ENCODE data around the gene AP2A2.
"Not testable (repeated sequence)": the region's sequence is repeated elsewhere in the genome, so short reads cannot be mapped to it uniquely, and the experiment has no call there.

Gene AP2A2

GRCh38 chr11:955154-956063 lies 29.7 kb downstream of the AP2A2 start:
- DNase-seq: no peak

GRCh38 chr11:957212-957920 lies 31.7 kb downstream of the AP2A2 start:
- DNase-seq: no peak

GRCh38 chr11:958101-958500 lies 32.4 kb downstream of the AP2A2 start:
- DNase-seq: no peak

- no peak for DNase-seq
These were observed 33.4 kb downstream of the AP2A2 start for GRCh38 chr11:959027-959426.

- no peak for DNase-seq
These were observed 33.9 kb downstream of the AP2A2 start for GRCh38 chr11:959608-960007.

GRCh38 chr11:961310-961920 lies 35.7 kb downstream of the AP2A2 start:
- not testable (repeated sequence) for DNase-seq

- no peak for DNase-seq
These were observed 36.3 kb downstream of the AP2A2 start for GRCh38 chr11:961921-962320.

GRCh38 chr11:962688-963087 lies 37.0 kb downstream of the AP2A2 start:
- no peak for DNase-seq

GRCh38 chr11:963852-964251 lies 38.2 kb downstream of the AP2A2 start:
- no peak for DNase-seq

- no peak for DNase-seq
These were observed 39.6 kb downstream of the AP2A2 start for GRCh38 chr11:965206-965775.

GRCh38 chr11:967995-968751 lies 42.5 kb downstream of the AP2A2 start:
- no peak for DNase-seq

GRCh38 chr11:968822-969221 lies 43.2 kb downstream of the AP2A2 start:
- DNase-seq: no peak

- DNase-seq: no peak
These were observed 44.1 kb downstream of the AP2A2 start for GRCh38 chr11:969651-970205.

GRCh38 chr11:970319-970871 lies 44.7 kb downstream of the AP2A2 start:
- peak; percentile 35 for DNase-seq

- no peak for DNase-seq
These were observed 45.5 kb downstream of the AP2A2 start for GRCh38 chr11:971092-971690.

GRCh38 chr11:971731-972365 lies 46.2 kb downstream of the AP2A2 start:
- DNase-seq: no peak

GRCh38 chr11:972523-973211 lies 47.0 kb downstream of the AP2A2 start:
- no peak for DNase-seq

- DNase-seq: no peak
These were observed 47.6 kb downstream of the AP2A2 start for GRCh38 chr11:973237-973636.

GRCh38 chr11:975376-975775 lies 49.7 kb downstream of the AP2A2 start:
- DNase-seq: not testable (repeated sequence)

GRCh38 chr11:975827-976226 lies 50.2 kb downstream of the AP2A2 start:
- no peak for DNase-seq

Measured in activated gamma-delta T cell treated with Interleukin-2 at 50 U/mL for 16 hours (primary cell).